Nephron progenitor cell (in vitro differentiated cells): ENCODE measurements around the gene SLC22A4.
A peak's percentile ranks its signal among the peaks of the same experiment; 100 is the strongest.

Source experiments
- DNase-seq: peaks from one replicate; pipeline ENCODE4 v3.0.0; 2021
- H3K27ac Mint-ChIP-seq: 2 replicates; pipeline ENCODE4 v1.8.0; 2021; ENCODE audit warnings: mild to moderate bottlenecking, moderate library complexity, mixed read lengths
- H3K27me3 Mint-ChIP-seq: 2 replicates; pipeline ENCODE4 v1.8.0; 2021; ENCODE audit warnings: mild to moderate bottlenecking, low read depth, mixed read lengths; ENCODE audit not compliant: poor library complexity
- H3K36me3 Mint-ChIP-seq: 2 replicates; pipeline ENCODE4 v1.8.0; 2021; ENCODE audit warnings: low read depth, mixed read lengths
- H3K4me1 Mint-ChIP-seq: 2 replicates; pipeline ENCODE4 v1.8.0; 2021; ENCODE audit warnings: mixed read lengths
- H3K4me3 Mint-ChIP-seq: 2 replicates; pipeline ENCODE4 v1.8.0; 2021; ENCODE audit warnings: mild to moderate bottlenecking, moderate library complexity, mixed read lengths
- H3K9me3 Mint-ChIP-seq: 2 replicates; pipeline ENCODE4 v1.8.0; 2021; ENCODE audit warnings: mild to moderate bottlenecking, moderate library complexity, mixed read lengths
- TF ChIP-seq, protein P1 (sequence below): fragments of 200-600 bp; sonication (generic); IDR thresholded peaks from 2 replicates; pipeline ENCODE4 v1.5.0; 2021; ENCODE audit warnings: antibody characterized with exemption

The SLC22A4 gene

DNA sequence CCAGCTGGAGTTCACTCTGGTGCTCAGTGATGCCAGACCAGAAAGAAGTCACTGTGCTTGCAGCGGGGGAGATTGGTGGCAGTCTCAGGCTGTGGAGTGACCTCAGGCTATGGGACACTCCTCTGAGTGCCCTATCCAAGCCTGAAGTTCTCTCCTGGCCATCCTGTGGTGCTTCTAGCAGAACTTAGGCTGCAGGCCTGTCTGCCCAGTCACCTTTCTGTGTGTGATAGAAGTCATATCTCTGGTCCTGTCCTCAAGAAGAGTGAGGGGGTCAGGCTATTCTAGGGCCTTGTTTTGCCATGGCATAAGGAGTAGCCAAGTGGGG, 27.4 kb upstream of the SLC22A4 start:
- H3K4me1 Mint-ChIP-seq = peaks cover 69% of the 10 kb centered on the region
- H3K36me3 Mint-ChIP-seq = peaks cover 24% of the 10 kb centered on the region
- no peak for DNase-seq
- no peaks in the 10 kb centered on the region for H3K9me3 Mint-ChIP-seq
- H3K27me3 Mint-ChIP-seq = no peaks in the 10 kb centered on the region
- no peak overlapping the region for H3K4me3 Mint-ChIP-seq
- TF ChIP-seq, protein P1, sequence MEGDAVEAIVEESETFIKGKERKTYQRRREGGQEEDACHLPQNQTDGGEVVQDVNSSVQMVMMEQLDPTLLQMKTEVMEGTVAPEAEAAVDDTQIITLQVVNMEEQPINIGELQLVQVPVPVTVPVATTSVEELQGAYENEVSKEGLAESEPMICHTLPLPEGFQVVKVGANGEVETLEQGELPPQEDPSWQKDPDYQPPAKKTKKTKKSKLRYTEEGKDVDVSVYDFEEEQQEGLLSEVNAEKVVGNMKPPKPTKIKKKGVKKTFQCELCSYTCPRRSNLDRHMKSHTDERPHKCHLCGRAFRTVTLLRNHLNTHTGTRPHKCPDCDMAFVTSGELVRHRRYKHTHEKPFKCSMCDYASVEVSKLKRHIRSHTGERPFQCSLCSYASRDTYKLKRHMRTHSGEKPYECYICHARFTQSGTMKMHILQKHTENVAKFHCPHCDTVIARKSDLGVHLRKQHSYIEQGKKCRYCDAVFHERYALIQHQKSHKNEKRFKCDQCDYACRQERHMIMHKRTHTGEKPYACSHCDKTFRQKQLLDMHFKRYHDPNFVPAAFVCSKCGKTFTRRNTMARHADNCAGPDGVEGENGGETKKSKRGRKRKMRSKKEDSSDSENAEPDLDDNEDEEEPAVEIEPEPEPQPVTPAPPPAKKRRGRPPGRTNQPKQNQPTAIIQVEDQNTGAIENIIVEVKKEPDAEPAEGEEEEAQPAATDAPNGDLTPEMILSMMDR = no peak
- no peak overlapping the region for H3K27ac Mint-ChIP-seq

DNA sequence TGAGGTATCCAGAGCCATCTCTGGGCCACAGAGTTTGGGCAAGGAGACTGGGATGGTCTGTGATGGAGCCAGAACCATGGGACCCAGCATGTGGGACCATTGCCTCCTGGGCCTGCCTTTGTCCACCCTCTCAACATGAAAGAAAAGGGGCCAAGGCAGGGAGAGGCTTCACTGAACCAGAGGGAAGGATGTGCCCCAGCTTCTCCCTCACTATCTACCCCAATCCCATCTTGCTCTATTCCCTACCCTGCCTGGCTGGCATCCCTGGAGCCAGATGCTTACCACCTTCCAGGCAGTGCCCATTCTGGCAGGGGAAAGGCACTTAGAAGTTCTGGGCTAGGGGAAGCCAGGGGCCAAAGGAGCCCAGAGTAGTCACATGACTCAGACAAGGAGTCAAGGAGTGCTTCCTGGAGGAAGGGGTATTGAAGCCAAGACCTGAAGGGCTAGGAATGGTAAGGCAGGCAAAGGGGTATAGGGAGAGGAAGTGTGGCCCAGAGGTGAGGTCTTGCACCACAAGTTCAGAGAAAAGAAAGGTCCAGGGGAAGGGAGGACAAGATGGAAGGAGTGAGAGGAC, 26.9 kb upstream of the SLC22A4 start:
- DNase-seq = no peak
- Mint-ChIP-seq H3K36me3 (peaks cover 23% of the 10 kb centered on the region), H3K27me3 (no peaks in the 10 kb centered on the region), H3K4me1 (peaks cover 64% of the 10 kb centered on the region), H3K27ac (no peak overlapping the region), H3K9me3 (no peaks in the 10 kb centered on the region), H3K4me3 (no peak overlapping the region)
- TF ChIP-seq, protein P1 = no peak

GRCh38 chr5:132267931-132268768, 26.0 kb upstream of the SLC22A4 start:
- Mint-ChIP-seq H3K4me1 (peaks cover 69% of the 10 kb centered on the region), H3K4me3 (no peak overlapping the region), H3K27ac (no peak overlapping the region), H3K9me3 (no peaks in the 10 kb centered on the region), H3K27me3 (peaks cover 5% of the 10 kb centered on the region), H3K36me3 (peaks cover 31% of the 10 kb centered on the region)
- TF ChIP-seq, protein P1 = no peak
- no peak for DNase-seq

GRCh38 chr5:132268769-132269551, 25.2 kb upstream of the SLC22A4 start:
- TF ChIP-seq, protein P1 = no peak

DNA sequence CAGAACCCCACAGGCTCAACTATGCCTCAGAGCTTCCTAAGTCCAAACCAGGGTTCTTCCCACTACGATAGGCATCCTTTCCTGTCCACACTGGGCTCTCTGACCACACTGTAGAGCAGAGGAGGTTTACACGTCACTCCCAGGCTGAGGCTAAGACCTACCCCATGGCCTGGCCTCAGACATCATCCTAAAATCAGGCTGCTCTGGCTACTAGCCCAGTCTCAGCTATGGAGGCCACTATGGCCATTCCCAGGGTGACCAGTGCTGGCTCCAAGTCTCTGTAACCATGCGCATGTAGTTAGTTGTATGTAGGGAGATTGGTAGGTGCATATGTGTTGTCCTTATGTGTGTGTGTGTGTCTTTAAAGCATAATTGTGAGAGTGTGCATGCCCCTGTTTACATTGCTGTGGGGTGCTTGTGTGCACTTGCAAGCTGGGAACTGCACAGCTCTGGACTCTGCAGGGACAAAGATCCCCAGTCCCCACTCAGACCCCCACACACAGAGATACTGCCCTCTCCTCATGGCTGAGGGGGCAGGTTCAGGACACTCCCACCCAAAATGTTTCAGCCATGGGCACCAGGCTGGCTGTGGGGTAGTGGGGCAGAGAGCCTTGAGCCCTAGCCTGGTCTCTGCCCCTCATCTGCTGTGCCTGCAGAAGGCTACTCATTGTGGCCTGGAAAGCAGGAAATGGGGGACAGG, 24.4 kb upstream of the SLC22A4 start:
- TF ChIP-seq, protein P1 = no peak
- Mint-ChIP-seq H3K27ac (peak overlapping the region; percentile 77), H3K9me3 (no peaks in the 10 kb centered on the region), H3K36me3 (peaks cover 31% of the 10 kb centered on the region), H3K4me1 (peaks cover 73% of the 10 kb centered on the region), H3K27me3 (peaks cover 5% of the 10 kb centered on the region), H3K4me3 (peak overlapping the region; percentile 13)
- DNase-seq = no peak

More at GRCh38 chr5:132268769-132269551, 25.2 kb upstream of the SLC22A4 start:
- peaks cover 73% of the 10 kb centered on the region for H3K4me1 Mint-ChIP-seq
- no peak overlapping the region for H3K4me3 Mint-ChIP-seq
- H3K27ac Mint-ChIP-seq = peak overlapping the region; percentile 75
- peaks cover 5% of the 10 kb centered on the region for H3K27me3 Mint-ChIP-seq
- DNase-seq = peak; percentile 66
- peaks cover 31% of the 10 kb centered on the region for H3K36me3 Mint-ChIP-seq
- H3K9me3 Mint-ChIP-seq = no peaks in the 10 kb centered on the region
